Pancreas (tissue), 10 donors: Measurements from ENCODE around the gene NHERF2. TPM values are rescaled to one million over a fixed set of nuclear protein-coding genes. Genes with fewer than 3 reads are reported as not detected.
A peak's percentile ranks its signal among the peaks of the same experiment; 100 is the strongest.

ENCODE experiments used
- ATAC-seq, 4 donors: fragments of 200-7000 bp; cut with Tn5 transposase; one replicate each; pipeline versions ENCODE4 v1.8.0 to v1.9.1; 2020; ENCODE audit warnings: mild to moderate bottlenecking in 4 of 4, moderate library complexity in 4 of 4
- DNase-seq, 6 donors: peaks; one replicate each; pipeline ENCODE4 v3.0.0-alpha.2; 2020
- FAIRE-seq: peaks from 2 replicates; lab custom pipeline; 2012; peaks lifted over from hg19 to GRCh38; lab: Jason Lieb, UNC
- H3K27ac ChIP-seq, 4 donors: fragments of 200-600 bp; sonication (generic); 1 replicate in 3 of 4; 2 replicates in 1 of 4; pipeline versions ENCODE4 v1.5.0 to v1.8.0; 2020
- H3K27me3 ChIP-seq, 4 donors: fragments of 200-600 bp; one replicate each; pipeline ENCODE4 v1.8.0; 2021
- H3K36me3 ChIP-seq, 3 donors: fragments of 200-600 bp; sonication (generic) in 1 of 3; one replicate each; pipeline versions ENCODE4 v1.5.0 to v1.8.0; 2020 to 2021
- H3K4me1 ChIP-seq, 3 donors: fragments of 200-600 bp; one replicate each; pipeline ENCODE4 v1.8.0; 2021
- H3K4me3 ChIP-seq, 4 donors: fragments of 200-600 bp; sonication (generic) in 2 of 4; one replicate each; pipeline versions ENCODE4 v1.5.0 to v1.8.0; 2020 to 2021
- H3K9me3 ChIP-seq, 4 donors: fragments of 200-600 bp; one replicate each; pipeline ENCODE4 v1.8.0; 2021
- WGBS, 2 donors: extraction: QIAGEN DNeasy Blood & Tissue Kit; methylation state at CpG; one replicate each; pipeline ENCODE4 v1.1.7; 2013; 5-methylcytosine and 5-hydroxymethylcytosine counted together
- intact Hi-C, 3 donors: fragments of 100-400 bp; cut with DNase I; formaldehyde crosslinking; loops; one replicate each; pipeline versions ENCODE4 v1.11.1 to v1.14.2; 2022
- polyA plus RNA-seq, 2 donors: library from polyadenylated mRNA; stranded (reverse); fragments of 200-250 nt; gene quantifications; one replicate each; pipeline ENCODE4 v1.2.3, GENCODE V29; 2013
- total RNA-seq, 6 donors: library from RNA; stranded (reverse); fragmentation: NEBNext Ultra II Directional in 4 of 6; extraction: Animal tissue kit (Norgen Biotek cat#: 25700) in 4 of 6; gene quantifications; one replicate each; pipeline versions ENCODE4 v1.2.1 to v1.2.4, GENCODE V29; 2021 to 2023
- TF ChIP-seq, protein P1 (sequence below), 4 donors: fragments of 200-600 bp; sonication (generic) in 3 of 4; IDR thresholded peaks; one replicate each; pipeline versions ENCODE4 v1.5.0 to v1.8.0; 2021; ENCODE audit warnings: antibody characterized with exemption in 4 of 4
- donor health status: healthy with polysubstance abuse.
- donor health status: DM: no; HTN: no; CAD: no; lungs with moderate emphysema.
- donor health status: DM: no; HTN: no; CAD: no.
- donor health status: control.
- donor health status: control.
- donor health status: Bipolar disorder and iron deficiency.
- donor health status: DM: yes; HTN: yes; CAD: no.
- donor health status: DM: no; HTN: no; CAD: no.
- donor health status: DM: no; HTN: no; CAD: no.
- donor health status: DM: yes; HTN: yes; CAD: no.

Gene NHERF2
- total and polyA plus RNA-seq, 8 donors, result 14.7 to 144 (median 26.3) TPM

DNA sequence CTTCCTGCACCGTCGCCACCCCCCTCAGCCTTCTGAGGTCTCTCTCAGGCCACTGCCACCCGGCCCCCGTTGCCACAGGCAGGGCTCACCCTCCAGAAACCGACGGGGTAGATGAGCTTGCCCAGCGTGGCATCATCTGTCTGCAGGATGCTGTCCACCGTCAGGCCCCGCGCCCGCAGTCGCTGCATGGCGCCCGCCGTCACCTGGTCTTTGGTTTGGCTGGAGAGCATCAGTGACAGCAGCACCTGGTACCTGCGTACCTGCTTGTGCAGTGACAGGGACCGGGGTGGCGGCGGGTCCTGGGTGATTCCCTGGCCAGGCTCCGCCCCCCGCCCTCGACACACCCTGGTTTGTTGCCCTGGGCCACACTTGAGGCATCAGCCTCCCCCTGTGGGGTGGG lies 17.8 kb downstream of the NHERF2 start:
- FAIRE-seq (no peak), DNase-seq (peak in 3 of 6 donors; percentile 34 to 66 (median 54)), ATAC-seq (no peak)
- Histone ChIP-seq H3K4me1 (peaks cover 0 to 13% (median 10%) of the 10 kb centered on the region in 3 donors), H3K36me3 (no peaks in the 10 kb centered on the region), H3K27ac (no peak overlapping the region), H3K9me3 (no peaks in the 10 kb centered on the region), H3K27me3 (no peaks in the 10 kb centered on the region), H3K4me3 (no peak overlapping the region)
- TF ChIP-seq, protein P1, sequence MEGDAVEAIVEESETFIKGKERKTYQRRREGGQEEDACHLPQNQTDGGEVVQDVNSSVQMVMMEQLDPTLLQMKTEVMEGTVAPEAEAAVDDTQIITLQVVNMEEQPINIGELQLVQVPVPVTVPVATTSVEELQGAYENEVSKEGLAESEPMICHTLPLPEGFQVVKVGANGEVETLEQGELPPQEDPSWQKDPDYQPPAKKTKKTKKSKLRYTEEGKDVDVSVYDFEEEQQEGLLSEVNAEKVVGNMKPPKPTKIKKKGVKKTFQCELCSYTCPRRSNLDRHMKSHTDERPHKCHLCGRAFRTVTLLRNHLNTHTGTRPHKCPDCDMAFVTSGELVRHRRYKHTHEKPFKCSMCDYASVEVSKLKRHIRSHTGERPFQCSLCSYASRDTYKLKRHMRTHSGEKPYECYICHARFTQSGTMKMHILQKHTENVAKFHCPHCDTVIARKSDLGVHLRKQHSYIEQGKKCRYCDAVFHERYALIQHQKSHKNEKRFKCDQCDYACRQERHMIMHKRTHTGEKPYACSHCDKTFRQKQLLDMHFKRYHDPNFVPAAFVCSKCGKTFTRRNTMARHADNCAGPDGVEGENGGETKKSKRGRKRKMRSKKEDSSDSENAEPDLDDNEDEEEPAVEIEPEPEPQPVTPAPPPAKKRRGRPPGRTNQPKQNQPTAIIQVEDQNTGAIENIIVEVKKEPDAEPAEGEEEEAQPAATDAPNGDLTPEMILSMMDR (IDR thresholded peaks at IDR 0.05), result no peak
- WGBS, 2 donors, result 89 to 92% methylated on average over 22 of the region's 22 CpGs
- intact Hi-C loops, result no loop called here

DNA sequence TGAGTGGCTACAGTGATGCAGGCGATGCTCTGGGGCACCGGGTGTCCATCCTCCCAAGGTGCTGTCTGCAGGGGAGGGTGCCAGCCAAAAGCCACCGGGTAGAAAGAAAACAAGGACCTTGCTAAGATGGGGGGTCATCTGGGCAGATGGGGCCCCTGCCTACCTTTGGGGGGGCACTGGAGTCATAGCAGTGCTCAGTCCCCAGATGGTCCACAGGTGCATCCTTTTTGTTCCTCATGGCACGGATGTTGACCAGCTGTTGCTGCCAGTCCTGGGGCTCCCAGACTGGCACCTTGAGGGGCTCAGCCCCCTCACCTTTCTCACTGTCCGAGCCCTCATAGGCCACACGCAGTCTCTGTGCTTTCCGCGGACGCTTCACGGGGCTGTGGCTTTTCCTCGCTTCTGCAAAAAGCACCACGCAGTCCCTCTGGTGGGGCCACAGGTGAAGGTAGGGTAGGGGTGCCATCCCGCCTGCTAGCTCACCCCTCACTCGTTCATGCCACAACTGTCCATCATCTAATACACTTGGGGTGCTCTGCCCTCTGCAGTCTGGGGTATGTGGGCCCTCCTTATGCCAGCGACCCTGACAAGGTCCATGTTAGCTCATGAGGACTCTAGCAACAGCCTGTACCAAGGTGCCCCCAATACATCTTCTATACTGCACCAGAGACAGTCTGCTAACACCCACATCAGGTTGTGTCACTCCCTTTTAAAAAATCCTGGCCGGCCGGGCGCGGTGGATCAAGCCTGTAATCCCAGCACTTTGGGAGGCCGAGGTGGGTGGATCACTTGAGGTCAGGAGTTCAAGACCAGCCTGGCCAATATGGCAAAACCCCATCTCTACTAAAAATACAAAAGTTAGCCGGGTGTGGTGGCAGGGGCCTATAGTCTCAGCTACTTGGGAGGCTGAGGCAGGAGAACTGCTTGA lies 19.5 kb downstream of the NHERF2 start:
- 87 to 91% methylated on average over 21 of the region's 21 CpGs for WGBS, 2 donors
- no peaks in the 10 kb centered on the region for H3K27me3 ChIP-seq
- ATAC-seq, result no peak
- peak overlapping the region in 2 of 4 donors; percentile 52 to 53 for H3K27ac ChIP-seq
- no peak for FAIRE-seq
- no peaks in the 10 kb centered on the region for H3K36me3 ChIP-seq
- no peak for DNase-seq
- H3K4me1 ChIP-seq, result peaks cover 0 to 13% (median 10%) of the 10 kb centered on the region in 3 donors
- H3K9me3 ChIP-seq, result no peaks in the 10 kb centered on the region
- intact Hi-C loops, result no loop called here
- TF ChIP-seq, protein P1 (IDR thresholded peaks at IDR 0.05), result no peak
- H3K4me3 ChIP-seq, result peak overlapping the region in 1 of 4 donors; percentile 96

DNA sequence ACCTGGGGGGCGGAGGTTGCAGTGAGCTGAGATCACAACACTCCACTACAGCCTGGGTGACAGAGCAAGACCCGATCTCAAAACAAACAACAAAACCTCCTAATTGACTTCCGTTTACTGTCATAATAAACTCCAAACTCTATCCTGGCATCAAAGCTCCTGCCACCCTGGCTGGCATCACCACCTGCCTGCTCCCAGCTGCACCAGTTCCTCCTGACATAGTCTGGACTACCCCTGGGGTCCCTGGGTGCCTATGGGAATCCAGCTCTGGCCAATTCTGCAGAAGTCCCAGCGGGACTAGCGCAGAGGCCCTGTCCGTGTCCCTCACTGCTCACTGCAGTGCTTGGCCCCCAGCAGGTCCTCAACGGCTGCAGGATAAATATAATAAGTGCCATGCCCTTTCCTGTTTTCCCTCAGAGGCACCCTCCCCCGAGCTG lies 20.2 kb downstream of the NHERF2 start:
- H3K4me3 ChIP-seq, result peak overlapping the region; percentile 90 to 96 (median 94)
- peaks cover 0 to 13% (median 10%) of the 10 kb centered on the region in 3 donors for H3K4me1 ChIP-seq
- no peaks in the 10 kb centered on the region for H3K27me3 ChIP-seq
- intact Hi-C loops, result no loop called here
- FAIRE-seq (no peak), ATAC-seq (no peak), DNase-seq (no peak)
- peak overlapping the region in 3 of 4 donors; percentile 52 to 61 (median 53) for H3K27ac ChIP-seq
- TF ChIP-seq, protein P1 (IDR thresholded peaks at IDR 0.05), result no peak
- WGBS, 2 donors, result 12 to 15% methylated on average over 8 of the region's 8 CpGs
- no peaks in the 10 kb centered on the region for H3K36me3 ChIP-seq
- no peaks in the 10 kb centered on the region for H3K9me3 ChIP-seq

DNA sequence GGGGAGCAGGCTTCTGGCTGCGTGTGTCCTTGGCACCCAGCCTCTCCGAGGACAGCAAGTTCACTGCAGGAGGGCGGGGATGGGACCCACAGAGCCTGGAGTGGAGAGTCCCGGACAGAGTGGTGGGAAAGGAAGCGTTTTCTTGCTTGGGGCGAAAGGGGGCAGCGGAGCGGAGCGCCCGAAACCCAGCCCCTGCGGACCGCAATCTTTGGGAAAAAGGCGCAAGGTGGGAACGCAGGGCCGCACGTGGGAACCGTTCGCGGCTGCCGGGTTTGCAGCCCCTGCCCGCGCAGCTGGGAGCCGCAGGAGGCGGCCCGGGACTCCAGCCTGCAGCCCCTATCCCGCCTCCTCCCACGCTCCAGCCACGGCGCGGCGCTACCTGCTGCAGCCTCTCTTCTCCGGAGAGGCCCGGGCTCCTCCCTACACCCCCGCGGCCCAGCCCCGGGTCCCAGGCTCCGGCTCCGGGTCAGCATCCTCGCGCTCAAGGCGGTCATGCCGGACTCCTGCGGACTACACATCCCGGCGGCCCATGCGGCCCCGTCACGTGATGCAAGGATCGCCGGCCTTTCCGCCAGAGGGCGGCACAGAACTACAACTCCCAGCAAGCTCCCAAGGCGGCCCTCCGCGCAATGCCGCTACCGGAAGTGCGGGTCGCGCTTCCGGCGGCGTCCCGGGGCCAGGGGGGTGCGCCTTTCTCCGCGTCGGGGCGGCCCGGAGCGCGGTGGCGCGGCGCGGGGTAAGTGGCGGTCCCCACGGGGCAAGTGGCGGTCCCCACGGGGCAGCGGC lies 20.8 kb downstream of the NHERF2 start, which contains the start of the genes NTHL1 and TSC2:
Gene NTHL1 (minus strand): TSS at position 505 of the 786 bp plus-strand sequence. CDS start 11 bp downstream, at position 494.
Gene TSC2 (plus strand): TSS at position 656 of the 786 bp plus-strand sequence. CDS start 631 bp downstream, outside the sequence.
- Histone ChIP-seq H3K27me3 (no peaks in the 10 kb centered on the region), H3K4me1 (peaks cover 0 to 13% (median 10%) of the 10 kb centered on the region in 3 donors), H3K36me3 (no peaks in the 10 kb centered on the region), H3K9me3 (no peaks in the 10 kb centered on the region), H3K4me3 (peak within 1 kb of the TSS; percentile 90 to 96 (median 94)), H3K27ac (peak within 1 kb of the TSS; percentile 18 to 61 (median 52))
- FAIRE-seq, result no peak
- intact Hi-C loops, result no loop called here
- peak; percentile 97 to 99 (median 99) for ATAC-seq
- DNase-seq, result peak; percentile 92 to 99 (median 96)
- TF ChIP-seq, protein P1 (IDR thresholded peaks at IDR 0.05), result peak in 3 of 4 donors; percentile 18 to 32 (median 29)
- 0 to 1% methylated on average over 68 to 81 of the region's 81 CpGs for WGBS, 2 donors
